Measurements from ENCODE around the gene IFT57. TPM values are rescaled to one million over a fixed set of nuclear protein-coding genes. Genes with fewer than 3 reads are reported as not detected.

IFT57 gene
- total and polyA plus RNA-seq, 9 of the 15 experiments (the other 6 are each of a cell fraction or from before 2014, with no cell fraction given), result 1.5 to 20.1 (median 9.9) TPM

- peak; percentile 2; the same call in 1 of the 2 replicates for TF ChIP-seq TEAD2 (tag; IDR thresholded peaks at IDR 0.05)
- TF ChIP-seq THRB (CRISPR knock-in tag; conservative IDR thresholded peaks at IDR 0.05), result no peak
- no peak for TF ChIP-seq HNRNPK (IDR thresholded peaks at IDR 0.05; ENCODE audit: low read depth, low read length, poor library complexity, severe bottlenecking)
- no peak for TF ChIP-seq IRF9 (tag; IDR thresholded peaks at IDR 0.05)
- no peak for TF ChIP-seq MED1 (CRISPR knock-in tag; IDR thresholded peaks at IDR 0.05; ENCODE audit: borderline replicate concordance)
- TF ChIP-seq MAFG (tag; conservative IDR thresholded peaks at IDR 0.05), result no peak
- no peak for TF ChIP-seq SNAPC5 (CRISPR knock-in tag; IDR thresholded peaks at IDR 0.05)
- no peak for TF ChIP-seq NR4A1 (CRISPR knock-in tag; IDR thresholded peaks at IDR 0.05)
- TF ChIP-seq NR4A1 (tag; IDR thresholded peaks at IDR 0.05), result peak; percentile 81; the same call in 1 of the 2 replicates
- TF ChIP-seq RNF2 (IDR thresholded peaks at IDR 0.05), result peak; percentile 53; the same call in 1 of the 2 replicates
- TF ChIP-seq NONO (IDR thresholded peaks at IDR 0.05; ENCODE audit: low read depth in 2 of 2, low read length in 1 of 2), result no peak
- TF ChIP-seq U2AF2 (optimal IDR thresholded peaks at IDR 0.05; ENCODE audit: low read depth, low read length), result no peak
- TF ChIP-seq TAF1 (IDR thresholded peaks at IDR 0.05; ENCODE audit: control insufficient read depth, extremely low read depth, insufficient read depth, low read length, severe bottlenecking), result peak; percentile 53
- TF ChIP-seq ZBTB11 (CRISPR knock-in tag; IDR thresholded peaks at IDR 0.05), result peak in 1 of 3 experiments; percentile 40; a peak in 1 of 6 replicates
- no peak for TF ChIP-seq MBD1 (CRISPR knock-in tag; IDR thresholded peaks at IDR 0.05)
- no peak for TF ChIP-seq ATF6 (CRISPR knock-in tag; IDR thresholded peaks at IDR 0.05)
Observed at GRCh38 chr3:108124337-108125152, 97.7 kb downstream of the IFT57 start (continued).
